ENCODE measurements around the gene CAMKMT.

The CAMKMT gene

GRCh38 chr2:44442019-44442418, 80.3 kb downstream of the CAMKMT start:
- no peaks in the 10 kb centered on the region for H3K27me3 ChIP-seq (replicated peaks in 2 of 5; ENCODE audit: control insufficient read depth in 4 of 5, insufficient read depth in 5 of 5, low read length in 4 of 5)
- no peak overlapping the region for H3K4me3 ChIP-seq (ENCODE audit: control insufficient read depth in 1 of 7, extremely low read depth in 1 of 7, insufficient read depth in 4 of 7, low read depth in 2 of 7, low read length in 6 of 7)
- peaks cover 0 to 7% (median 0%) of the 10 kb centered on the region in 5 experiments for H3K9me3 ChIP-seq (ENCODE audit: control extremely low read depth in 1 of 5, control insufficient read depth in 4 of 5, insufficient read depth in 2 of 5, low read depth in 1 of 5, low read length in 4 of 5)
- POLR2A ChIA-PET: no interaction called here
- no peaks in the 10 kb centered on the region for H3K36me3 ChIP-seq (ENCODE audit: control insufficient read depth in 4 of 4, insufficient read depth in 4 of 4, low read length in 3 of 4)
- H3K27ac ChIP-seq (ENCODE audit: insufficient read depth in 1 of 2, low read depth in 1 of 2, low read length in 2 of 2, poor library complexity in 1 of 2, severe bottlenecking in 2 of 2): no peak overlapping the region
- H3K4me1 ChIP-seq (ENCODE audit: control extremely low read depth in 1 of 4, control insufficient read depth in 4 of 4, insufficient read depth in 4 of 4, low read length in 3 of 4): no peaks in the 10 kb centered on the region
- no CpG with 5 or more reads among the region's 1 CpG for WGBS (ENCODE audit: insufficient coverage)
- no peak for DNase-seq
- CTCF ChIA-PET: no interaction called here

GRCh38 chr2:44443517-44443916, 81.8 kb downstream of the CAMKMT start:
- H3K36me3 ChIP-seq (ENCODE audit: control insufficient read depth in 4 of 4, insufficient read depth in 4 of 4, low read length in 3 of 4): no peaks in the 10 kb centered on the region
- CTCF ChIA-PET: interaction anchor here (1.4 to 1.6 kb wide), 2 partner anchors 12 to 36 kb away, joined by 3 to 4 read pairs; no protein-coding TSS in a partner anchor
- WGBS (ENCODE audit: insufficient coverage): 100% methylated on average over 2 of the region's 2 CpGs

GRCh38 chr2:44444881-44445280, 83.1 kb downstream of the CAMKMT start:
- DNase-seq: no peak
- H3K9me3 ChIP-seq (ENCODE audit: control extremely low read depth in 1 of 5, control insufficient read depth in 4 of 5, insufficient read depth in 2 of 5, low read depth in 1 of 5, low read length in 4 of 5): peaks cover 0 to 7% (median 0%) of the 10 kb centered on the region in 5 experiments
- WGBS (ENCODE audit: insufficient coverage): 100% methylated on average over 1 of the region's 2 CpGs
- no peak overlapping the region for H3K27ac ChIP-seq (ENCODE audit: insufficient read depth in 1 of 2, low read depth in 1 of 2, low read length in 2 of 2, poor library complexity in 1 of 2, severe bottlenecking in 2 of 2)
- no peaks in the 10 kb centered on the region for H3K27me3 ChIP-seq (replicated peaks in 2 of 5; ENCODE audit: control insufficient read depth in 4 of 5, insufficient read depth in 5 of 5, low read length in 4 of 5)
- no peaks in the 10 kb centered on the region for H3K4me1 ChIP-seq (ENCODE audit: control extremely low read depth in 1 of 4, control insufficient read depth in 4 of 4, insufficient read depth in 4 of 4, low read length in 3 of 4)
- no peaks in the 10 kb centered on the region for H3K36me3 ChIP-seq (ENCODE audit: control insufficient read depth in 4 of 4, insufficient read depth in 4 of 4, low read length in 3 of 4)
- POLR2A ChIA-PET: no interaction called here
- H3K4me3 ChIP-seq (ENCODE audit: control insufficient read depth in 1 of 7, extremely low read depth in 1 of 7, insufficient read depth in 4 of 7, low read depth in 2 of 7, low read length in 6 of 7): no peak overlapping the region
- CTCF ChIA-PET: no interaction called here

More at GRCh38 chr2:44443517-44443916, 81.8 kb downstream of the CAMKMT start:
- H3K27ac ChIP-seq (ENCODE audit: insufficient read depth in 1 of 2, low read depth in 1 of 2, low read length in 2 of 2, poor library complexity in 1 of 2, severe bottlenecking in 2 of 2): no peak overlapping the region
- no peak overlapping the region for H3K4me3 ChIP-seq (ENCODE audit: control insufficient read depth in 1 of 7, extremely low read depth in 1 of 7, insufficient read depth in 4 of 7, low read depth in 2 of 7, low read length in 6 of 7)
- no peak for DNase-seq
- POLR2A ChIA-PET: no interaction called here
- H3K27me3 ChIP-seq (replicated peaks in 2 of 5; ENCODE audit: control insufficient read depth in 4 of 5, insufficient read depth in 5 of 5, low read length in 4 of 5): no peaks in the 10 kb centered on the region
- H3K9me3 ChIP-seq (ENCODE audit: control extremely low read depth in 1 of 5, control insufficient read depth in 4 of 5, insufficient read depth in 2 of 5, low read depth in 1 of 5, low read length in 4 of 5): peaks cover 0 to 7% (median 0%) of the 10 kb centered on the region in 5 experiments
- H3K4me1 ChIP-seq (ENCODE audit: control extremely low read depth in 1 of 4, control insufficient read depth in 4 of 4, insufficient read depth in 4 of 4, low read length in 3 of 4): no peaks in the 10 kb centered on the region

GRCh38 chr2:44448860-44449527, 87.2 kb downstream of the CAMKMT start:
- H3K4me1 ChIP-seq (ENCODE audit: control extremely low read depth in 1 of 4, control insufficient read depth in 4 of 4, insufficient read depth in 4 of 4, low read length in 3 of 4): no peaks in the 10 kb centered on the region
- POLR2A ChIA-PET: no interaction called here
- no peaks in the 10 kb centered on the region for H3K27me3 ChIP-seq (replicated peaks in 2 of 5; ENCODE audit: control insufficient read depth in 4 of 5, insufficient read depth in 5 of 5, low read length in 4 of 5)
- WGBS (ENCODE audit: insufficient coverage): 100% methylated on average over 1 of the region's 6 CpGs
- no peak for DNase-seq
- no peak overlapping the region for H3K4me3 ChIP-seq (ENCODE audit: control insufficient read depth in 1 of 7, extremely low read depth in 1 of 7, insufficient read depth in 4 of 7, low read depth in 2 of 7, low read length in 6 of 7)
- CTCF ChIA-PET: no interaction called here
- H3K27ac ChIP-seq (ENCODE audit: insufficient read depth in 1 of 2, low read depth in 1 of 2, low read length in 2 of 2, poor library complexity in 1 of 2, severe bottlenecking in 2 of 2): no peak overlapping the region
- peaks cover 0 to 7% (median 0%) of the 10 kb centered on the region in 5 experiments for H3K9me3 ChIP-seq (ENCODE audit: control extremely low read depth in 1 of 5, control insufficient read depth in 4 of 5, insufficient read depth in 2 of 5, low read depth in 1 of 5, low read length in 4 of 5)
- no peaks in the 10 kb centered on the region for H3K36me3 ChIP-seq (ENCODE audit: control insufficient read depth in 4 of 4, insufficient read depth in 4 of 4, low read length in 3 of 4)

GRCh38 chr2:44450082-44450481, 88.3 kb downstream of the CAMKMT start:
- 100% methylated on average over 1 of the region's 3 CpGs for WGBS (ENCODE audit: insufficient coverage)
- Histone ChIP-seq H3K4me1 (ENCODE audit: control extremely low read depth in 1 of 4, control insufficient read depth in 4 of 4, insufficient read depth in 4 of 4, low read length in 3 of 4) (no peaks in the 10 kb centered on the region), H3K9me3 (ENCODE audit: control extremely low read depth in 1 of 5, control insufficient read depth in 4 of 5, insufficient read depth in 2 of 5, low read depth in 1 of 5, low read length in 4 of 5) (peaks cover 0 to 2% (median 0%) of the 10 kb centered on the region in 5 experiments), H3K27me3 (replicated peaks in 2 of 5; ENCODE audit: control insufficient read depth in 4 of 5, insufficient read depth in 5 of 5, low read length in 4 of 5) (no peaks in the 10 kb centered on the region), H3K27ac (ENCODE audit: insufficient read depth in 1 of 2, low read depth in 1 of 2, low read length in 2 of 2, poor library complexity in 1 of 2, severe bottlenecking in 2 of 2) (no peak overlapping the region), H3K36me3 (ENCODE audit: control insufficient read depth in 4 of 4, insufficient read depth in 4 of 4, low read length in 3 of 4) (no peaks in the 10 kb centered on the region), H3K4me3 (ENCODE audit: control insufficient read depth in 1 of 7, extremely low read depth in 1 of 7, insufficient read depth in 4 of 7, low read depth in 2 of 7, low read length in 6 of 7) (no peak overlapping the region)
- no peak for DNase-seq
- ChIA-PET POLR2A (no interaction called here), CTCF (no interaction called here)

- Histone ChIP-seq H3K27ac (ENCODE audit: insufficient read depth in 1 of 2, low read depth in 1 of 2, low read length in 2 of 2, poor library complexity in 1 of 2, severe bottlenecking in 2 of 2) (no peak overlapping the region), H3K4me3 (ENCODE audit: control insufficient read depth in 1 of 7, extremely low read depth in 1 of 7, insufficient read depth in 4 of 7, low read depth in 2 of 7, low read length in 6 of 7) (no peak overlapping the region), H3K4me1 (ENCODE audit: control extremely low read depth in 1 of 4, control insufficient read depth in 4 of 4, insufficient read depth in 4 of 4, low read length in 3 of 4) (no peaks in the 10 kb centered on the region), H3K36me3 (ENCODE audit: control insufficient read depth in 4 of 4, insufficient read depth in 4 of 4, low read length in 3 of 4) (no peaks in the 10 kb centered on the region), H3K9me3 (ENCODE audit: control extremely low read depth in 1 of 5, control insufficient read depth in 4 of 5, insufficient read depth in 2 of 5, low read depth in 1 of 5, low read length in 4 of 5) (no peaks in the 10 kb centered on the region), H3K27me3 (replicated peaks in 2 of 5; ENCODE audit: control insufficient read depth in 4 of 5, insufficient read depth in 5 of 5, low read length in 4 of 5) (no peaks in the 10 kb centered on the region)
- POLR2A ChIA-PET: no interaction called here
- no peak for DNase-seq
- CTCF ChIA-PET: no interaction called here
These were observed 89.1 kb downstream of the CAMKMT start for GRCh38 chr2:44450806-44451205.

- ChIA-PET POLR2A (no interaction called here), CTCF (interaction anchor here (0.6 kb wide), 1 partner anchor 262 kb away, joined by 3 read pairs; no protein-coding TSS in a partner anchor)
- no CpG with 5 or more reads among the region's 1 CpG for WGBS (ENCODE audit: insufficient coverage)
- no peaks in the 10 kb centered on the region for H3K36me3 ChIP-seq (ENCODE audit: control insufficient read depth in 4 of 4, insufficient read depth in 4 of 4, low read length in 3 of 4)
- no peak overlapping the region for H3K4me3 ChIP-seq (ENCODE audit: control insufficient read depth in 1 of 7, extremely low read depth in 1 of 7, insufficient read depth in 4 of 7, low read depth in 2 of 7, low read length in 6 of 7)
- no peak overlapping the region for H3K27ac ChIP-seq (ENCODE audit: insufficient read depth in 1 of 2, low read depth in 1 of 2, low read length in 2 of 2, poor library complexity in 1 of 2, severe bottlenecking in 2 of 2)
- H3K4me1 ChIP-seq (ENCODE audit: control extremely low read depth in 1 of 4, control insufficient read depth in 4 of 4, insufficient read depth in 4 of 4, low read length in 3 of 4): no peaks in the 10 kb centered on the region
- no peak for DNase-seq
- no peaks in the 10 kb centered on the region for H3K9me3 ChIP-seq (ENCODE audit: control extremely low read depth in 1 of 5, control insufficient read depth in 4 of 5, insufficient read depth in 2 of 5, low read depth in 1 of 5, low read length in 4 of 5)
- H3K27me3 ChIP-seq (replicated peaks in 2 of 5; ENCODE audit: control insufficient read depth in 4 of 5, insufficient read depth in 5 of 5, low read length in 4 of 5): no peaks in the 10 kb centered on the region
These were observed 90.4 kb downstream of the CAMKMT start for GRCh38 chr2:44452069-44452583.
